ENCODE data around the gene GPAM.

The GPAM gene

GRCh38 chr10:112210666-112211065 lies 27.1 kb upstream of the GPAM start:
- H3K36me3 ChIP-seq (ENCODE audit: insufficient read depth, low read length): no peaks in the 10 kb centered on the region

GRCh38 chr10:112209684-112210131 lies 26.1 kb upstream of the GPAM start:
- TF ChIP-seq CTCF (IDR thresholded peaks at IDR 0.05; ENCODE audit: borderline replicate concordance, extremely low read depth, low read length, poor library complexity, severe bottlenecking): no peak
- no peak for TF ChIP-seq EZH2 (IDR thresholded peaks at IDR 0.05; ENCODE audit: borderline replicate concordance, low read depth, low read length, severe bottlenecking)
- H3K4me1 ChIP-seq (ENCODE audit: insufficient read depth, low read length): no peaks in the 10 kb centered on the region
- H3K4me2 ChIP-seq (ENCODE audit: insufficient read depth, low read length): no peak overlapping the region
- H3K9me3 ChIP-seq (ENCODE audit: insufficient read depth, low read length, severe bottlenecking): no peaks in the 10 kb centered on the region
- H2AFZ ChIP-seq (ENCODE audit: low read depth, low read length): no peak overlapping the region
- no peak overlapping the region for H3K9ac ChIP-seq (ENCODE audit: low read depth, low read length)
- H4K20me1 ChIP-seq (ENCODE audit: insufficient read depth, low read length): no peaks in the 10 kb centered on the region
- no peaks in the 10 kb centered on the region for H3K27me3 ChIP-seq (ENCODE audit: insufficient read depth, low read length, poor library complexity)
- no peak overlapping the region for H3K27ac ChIP-seq (ENCODE audit: low read length)
- no peak for ATAC-seq (ENCODE audit: insufficient read depth, low read depth)
- H3K4me3 ChIP-seq (ENCODE audit: low read depth in 1 of 2, low read length in 2 of 2): no peak overlapping the region
- no peak for DNase-seq
- no peaks in the 10 kb centered on the region for H3K36me3 ChIP-seq (ENCODE audit: insufficient read depth, low read length)
- H3K79me2 ChIP-seq (ENCODE audit: insufficient read depth, low read length): no peaks in the 10 kb centered on the region

More at GRCh38 chr10:112210666-112211065, 27.1 kb upstream of the GPAM start:
- H3K27ac ChIP-seq (ENCODE audit: low read length): no peak overlapping the region
- no peak overlapping the region for H3K4me2 ChIP-seq (ENCODE audit: insufficient read depth, low read length)
- H3K4me1 ChIP-seq (ENCODE audit: insufficient read depth, low read length): no peaks in the 10 kb centered on the region
- TF ChIP-seq CTCF (IDR thresholded peaks at IDR 0.05; ENCODE audit: borderline replicate concordance, extremely low read depth, low read length, poor library complexity, severe bottlenecking): no peak
- no peak for TF ChIP-seq EZH2 (IDR thresholded peaks at IDR 0.05; ENCODE audit: borderline replicate concordance, low read depth, low read length, severe bottlenecking)
- H2AFZ ChIP-seq (ENCODE audit: low read depth, low read length): no peak overlapping the region
- H3K79me2 ChIP-seq (ENCODE audit: insufficient read depth, low read length): no peaks in the 10 kb centered on the region
- H3K9me3 ChIP-seq (ENCODE audit: insufficient read depth, low read length, severe bottlenecking): no peaks in the 10 kb centered on the region
- DNase-seq: no peak
- peaks cover 2% of the 10 kb centered on the region for H3K27me3 ChIP-seq (ENCODE audit: insufficient read depth, low read length, poor library complexity)
- no peaks in the 10 kb centered on the region for H4K20me1 ChIP-seq (ENCODE audit: insufficient read depth, low read length)
- no peak overlapping the region for H3K9ac ChIP-seq (ENCODE audit: low read depth, low read length)
- no peak overlapping the region for H3K4me3 ChIP-seq (ENCODE audit: low read depth in 1 of 2, low read length in 2 of 2)
- no peak for ATAC-seq (ENCODE audit: insufficient read depth, low read depth)

GRCh38 chr10:112208997-112209396 lies 25.4 kb upstream of the GPAM start:
- no peaks in the 10 kb centered on the region for H3K4me1 ChIP-seq (ENCODE audit: insufficient read depth, low read length)

More at GRCh38 chr10:112208997-112209396, 25.4 kb upstream of the GPAM start:
- H3K79me2 ChIP-seq (ENCODE audit: insufficient read depth, low read length): no peaks in the 10 kb centered on the region
- H3K9ac ChIP-seq (ENCODE audit: low read depth, low read length): no peak overlapping the region
- H4K20me1 ChIP-seq (ENCODE audit: insufficient read depth, low read length): no peaks in the 10 kb centered on the region
- H3K4me2 ChIP-seq (ENCODE audit: insufficient read depth, low read length): no peak overlapping the region
- peaks cover under 1% of the 10 kb centered on the region for H3K27me3 ChIP-seq (ENCODE audit: insufficient read depth, low read length, poor library complexity)
- no peak for TF ChIP-seq CTCF (IDR thresholded peaks at IDR 0.05; ENCODE audit: borderline replicate concordance, extremely low read depth, low read length, poor library complexity, severe bottlenecking)
- TF ChIP-seq EZH2 (IDR thresholded peaks at IDR 0.05; ENCODE audit: borderline replicate concordance, low read depth, low read length, severe bottlenecking): no peak
- no peak overlapping the region for H3K4me3 ChIP-seq (ENCODE audit: low read depth in 1 of 2, low read length in 2 of 2)
- DNase-seq (no peak), ATAC-seq (ENCODE audit: insufficient read depth, low read depth) (no peak)
- no peaks in the 10 kb centered on the region for H3K9me3 ChIP-seq (ENCODE audit: insufficient read depth, low read length, severe bottlenecking)
- no peaks in the 10 kb centered on the region for H3K36me3 ChIP-seq (ENCODE audit: insufficient read depth, low read length)
- H3K27ac ChIP-seq (ENCODE audit: low read length): no peak overlapping the region
- no peak overlapping the region for H2AFZ ChIP-seq (ENCODE audit: low read depth, low read length)
